B cell (primary cell): ENCODE results near the gene CENPA. TPM values are rescaled to one million over a fixed set of nuclear protein-coding genes. Genes with fewer than 3 reads are reported as not detected.

Experiments used
- ATAC-seq: fragments of 200-7000 bp; cut with Tn5 transposase; one replicate; pipeline ENCODE4 v1.10.0; 2021; ENCODE audit warnings: low read depth, mild to moderate bottlenecking, moderate number of reproducible peaks, moderate library complexity
- CTCF ChIA-PET: fragments of 350-600 bp; sonication (Branson Sonifier 250); formaldehyde crosslinking; loops from one replicate; lab custom pipeline; 2021; ENCODE audit warnings: antibody characterized with exemption, inconsistent platforms; lab: Charles Lee
- POLR2A ChIA-PET: fragments of 350-600 bp; sonication (Branson Sonifier 250); formaldehyde crosslinking; loops from one replicate; lab custom pipeline; 2021; ENCODE audit warnings: antibody characterized with exemption; lab: Charles Lee
- DNase-seq: peaks from one replicate; pipeline ENCODE4 v3.0.0; 2013
- H2AFZ ChIP-seq: 2 replicates; pipeline ENCODE4 v1.6.1; 2012; ENCODE audit warnings: mild to moderate bottlenecking, low read depth, low read length; ENCODE audit not compliant: insufficient read depth, poor library complexity, severe bottlenecking
- H3K27ac ChIP-seq, 2 donors: 1 replicate in 1 of 2; 2 replicates in 1 of 2; pipeline ENCODE4 v1.5.1; 2012 to 2013; ENCODE audit warnings: low read length in 2 of 2, mild to moderate bottlenecking in 2 of 2, moderate library complexity in 1 of 2
- H3K27me3 ChIP-seq, 4 experiments: fragments of 200-600 bp in 1 of 4; sonication (generic) in 1 of 4; replicated peaks in 1 of 4; 1 replicate in 2 of 4; 2 replicates in 2 of 4; pipeline versions ENCODE4 v1.6.1 to v1.7.0; 2013 to 2016; ENCODE audit warnings: low read length in 3 of 4, mild to moderate bottlenecking in 2 of 4, mixed read lengths in 1 of 4, moderate library complexity in 1 of 4; ENCODE audit not compliant: insufficient read depth in 4 of 4, control insufficient read depth in 3 of 4; ENCODE audit errors: control extremely low read depth in 1 of 4
- H3K36me3 ChIP-seq, 2 experiments: replicated peaks in 1 of 2; 1 replicate in 1 of 2; 2 replicates in 1 of 2; pipeline versions ENCODE4 v1.6.1 to v1.7.1; 2013; ENCODE audit warnings: low read length in 1 of 2; ENCODE audit not compliant: insufficient read depth in 2 of 2, control insufficient read depth in 1 of 2; ENCODE audit errors: control extremely low read depth in 1 of 2, extremely low read depth in 1 of 2
- H3K4me1 ChIP-seq, 2 donors: fragments of 200-600 bp in 1 of 2; sonication (generic) in 1 of 2; 1 replicate in 1 of 2; 2 replicates in 1 of 2; pipeline versions ENCODE4 v1.5.1 to v1.6.1; 2013 to 2017; ENCODE audit warnings: low read length in 2 of 2; ENCODE audit not compliant: control insufficient read depth in 2 of 2, insufficient read depth in 2 of 2
- H3K4me2 ChIP-seq: replicated peaks from 2 replicates; pipeline ENCODE3; 2012; ENCODE audit warnings: mild to moderate bottlenecking, low read depth, low read length; ENCODE audit not compliant: poor library complexity, severe bottlenecking
- H3K4me3 ChIP-seq, 5 experiments: fragments of 200-600 bp in 1 of 5; sonication (generic) in 1 of 5; 1 replicate in 3 of 5; 2 replicates in 2 of 5; pipeline versions ENCODE4 v1.5.1 to v1.7.0; 2011 to 2016; ENCODE audit warnings: low read length in 4 of 5, mild to moderate bottlenecking in 4 of 5, low read depth in 2 of 5, control low read depth in 1 of 5, moderate library complexity in 1 of 5; ENCODE audit not compliant: insufficient read depth in 1 of 5; ENCODE audit errors: control extremely low read depth in 1 of 5, extremely low read depth in 1 of 5
- H3K79me2 ChIP-seq: fragments of 200-600 bp; sonication (generic); one replicate; pipeline ENCODE4 v1.6.0; 2016; ENCODE audit warnings: low read length; ENCODE audit not compliant: control insufficient read depth, insufficient read depth
- H3K9ac ChIP-seq: fragments of 200-600 bp; sonication (generic); 2 replicates; pipeline ENCODE4 v1.6.1; 2017; ENCODE audit warnings: mild to moderate bottlenecking, low read length, moderate library complexity
- H3K9me3 ChIP-seq, 3 donors: one replicate each; pipeline versions ENCODE4 v1.6.1 to v1.7.1; 2013; ENCODE audit warnings: low read length in 2 of 3; ENCODE audit not compliant: control insufficient read depth in 2 of 3, insufficient read depth in 1 of 3; ENCODE audit errors: control extremely low read depth in 1 of 3
- H4K20me1 ChIP-seq: 2 replicates; pipeline ENCODE4 v1.6.0; 2012; ENCODE audit warnings: mild to moderate bottlenecking, low read length; ENCODE audit not compliant: insufficient read depth, control insufficient read depth, poor library complexity, severe bottlenecking
- H3K27ac Mint-ChIP-seq: one replicate; pipeline ENCODE4 v1.8.0; 2021; ENCODE audit warnings: mixed read lengths
- H3K27me3 Mint-ChIP-seq: one replicate; pipeline ENCODE4 v1.8.0; 2021; ENCODE audit warnings: mixed read lengths
- H3K4me1 Mint-ChIP-seq: one replicate; pipeline ENCODE4 v1.8.0; 2021; ENCODE audit warnings: mixed read lengths
- H3K4me3 Mint-ChIP-seq: one replicate; pipeline ENCODE4 v1.8.0; 2021; ENCODE audit warnings: mixed read lengths
- H3K9me3 Mint-ChIP-seq: one replicate; pipeline ENCODE4 v1.8.0; 2022; ENCODE audit warnings: mixed read lengths; ENCODE audit not compliant: insufficient read depth
- EZH2 ChIP-seq: IDR thresholded peaks from 2 replicates; pipeline ENCODE4 v1.6.1; 2012; ENCODE audit warnings: borderline replicate concordance, low read depth, mild to moderate bottlenecking, moderate library complexity, low read length; ENCODE audit not compliant: insufficient read depth, poor library complexity, severe bottlenecking
- WGBS: methylation state at CpG from one replicate; pipeline ENCODE4 v1.1.5; 2013; ENCODE audit warnings: missing lambda C conversion rate; ENCODE audit not compliant: insufficient coverage; 5-methylcytosine and 5-hydroxymethylcytosine counted together
- intact Hi-C: fragments of 100-400 bp; cut with micrococcal nuclease; formaldehyde crosslinking; loops from one replicate; pipeline ENCODE4 v1.10.0; 2022
- polyA plus RNA-seq: library from polyadenylated mRNA; depleted of rRNA; stranded (reverse); fragments of >200 nt; gene quantifications from 2 replicates; pipeline ENCODE4 v1.2.3, GENCODE V29; 2012
- total RNA-seq, 2 donors: library from RNA; stranded (reverse); fragments of 120-200 nt in 1 of 2; gene quantifications; 1 replicate in 1 of 2; 2 replicates in 1 of 2; pipeline versions ENCODE4 v1.2.3 to v1.2.4, GENCODE V29; 2013 to 2022
- TF ChIP-seq, protein P1 (sequence below): fragments of 200-600 bp; IDR thresholded peaks from one replicate; pipeline ENCODE4 v1.8.0; 2022; ENCODE audit warnings: antibody characterized with exemption, mild to moderate bottlenecking

CENPA gene
- total and polyA plus RNA-seq, 2 donors (not counting 1 experiment from before 2014, with no cell fraction given), result 0.10 TPM; not detected in 1

DNA sequence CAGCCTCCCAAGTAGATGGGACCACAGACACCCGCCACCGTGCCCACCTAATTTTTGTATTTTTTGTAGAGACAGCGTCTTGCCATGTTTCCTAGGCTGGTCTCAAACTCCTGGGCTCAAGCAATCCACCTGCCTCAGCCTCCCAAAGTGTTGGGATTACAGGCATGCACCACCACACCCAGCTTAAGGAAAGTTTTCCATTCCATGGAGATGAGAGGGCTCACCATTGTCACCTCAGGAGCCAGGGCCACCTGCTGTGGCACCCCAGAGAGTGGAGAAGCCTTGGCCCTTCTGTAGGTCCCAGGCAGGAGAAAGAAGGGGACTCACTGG is 17.1 kb upstream of the CENPA start:
- H2AFZ ChIP-seq, result no peak overlapping the region
- Mint-ChIP-seq H3K9me3 (no peaks in the 10 kb centered on the region), H3K27ac (no peak overlapping the region), H3K4me1 (peaks cover 30% of the 10 kb centered on the region), H3K27me3 (no peaks in the 10 kb centered on the region), H3K4me3 (no peak overlapping the region)
- DNase-seq (no peak), ATAC-seq (no peak)
- no peak overlapping the region for H3K27ac ChIP-seq
- peaks cover 10 to 19% of the 10 kb centered on the region in 2 donors for H3K4me1 ChIP-seq
- no peak overlapping the region for H3K4me3 ChIP-seq
- peaks cover 33% of the 10 kb centered on the region for H4K20me1 ChIP-seq
- no peak for TF ChIP-seq EZH2
- TF ChIP-seq, protein P1, sequence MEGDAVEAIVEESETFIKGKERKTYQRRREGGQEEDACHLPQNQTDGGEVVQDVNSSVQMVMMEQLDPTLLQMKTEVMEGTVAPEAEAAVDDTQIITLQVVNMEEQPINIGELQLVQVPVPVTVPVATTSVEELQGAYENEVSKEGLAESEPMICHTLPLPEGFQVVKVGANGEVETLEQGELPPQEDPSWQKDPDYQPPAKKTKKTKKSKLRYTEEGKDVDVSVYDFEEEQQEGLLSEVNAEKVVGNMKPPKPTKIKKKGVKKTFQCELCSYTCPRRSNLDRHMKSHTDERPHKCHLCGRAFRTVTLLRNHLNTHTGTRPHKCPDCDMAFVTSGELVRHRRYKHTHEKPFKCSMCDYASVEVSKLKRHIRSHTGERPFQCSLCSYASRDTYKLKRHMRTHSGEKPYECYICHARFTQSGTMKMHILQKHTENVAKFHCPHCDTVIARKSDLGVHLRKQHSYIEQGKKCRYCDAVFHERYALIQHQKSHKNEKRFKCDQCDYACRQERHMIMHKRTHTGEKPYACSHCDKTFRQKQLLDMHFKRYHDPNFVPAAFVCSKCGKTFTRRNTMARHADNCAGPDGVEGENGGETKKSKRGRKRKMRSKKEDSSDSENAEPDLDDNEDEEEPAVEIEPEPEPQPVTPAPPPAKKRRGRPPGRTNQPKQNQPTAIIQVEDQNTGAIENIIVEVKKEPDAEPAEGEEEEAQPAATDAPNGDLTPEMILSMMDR, result no peak
- ChIA-PET CTCF (no interaction called here), POLR2A (interaction anchor here (0.7 kb wide), 1 partner anchor 135 kb away, joined by 4 read pairs; no protein-coding TSS in a partner anchor)
- H3K36me3 ChIP-seq, result peaks cover 0 to under 1% of the 10 kb centered on the region in 2 experiments
- 92% methylated on average over 3 of the region's 3 CpGs for WGBS
- H3K27me3 ChIP-seq, result no peaks in the 10 kb centered on the region
- intact Hi-C loops, result no loop called here
- H3K9ac ChIP-seq, result no peak overlapping the region
- H3K4me2 ChIP-seq, result no peak overlapping the region
- peaks cover 46% of the 10 kb centered on the region for H3K79me2 ChIP-seq
- no peaks in the 10 kb centered on the region for H3K9me3 ChIP-seq

DNA sequence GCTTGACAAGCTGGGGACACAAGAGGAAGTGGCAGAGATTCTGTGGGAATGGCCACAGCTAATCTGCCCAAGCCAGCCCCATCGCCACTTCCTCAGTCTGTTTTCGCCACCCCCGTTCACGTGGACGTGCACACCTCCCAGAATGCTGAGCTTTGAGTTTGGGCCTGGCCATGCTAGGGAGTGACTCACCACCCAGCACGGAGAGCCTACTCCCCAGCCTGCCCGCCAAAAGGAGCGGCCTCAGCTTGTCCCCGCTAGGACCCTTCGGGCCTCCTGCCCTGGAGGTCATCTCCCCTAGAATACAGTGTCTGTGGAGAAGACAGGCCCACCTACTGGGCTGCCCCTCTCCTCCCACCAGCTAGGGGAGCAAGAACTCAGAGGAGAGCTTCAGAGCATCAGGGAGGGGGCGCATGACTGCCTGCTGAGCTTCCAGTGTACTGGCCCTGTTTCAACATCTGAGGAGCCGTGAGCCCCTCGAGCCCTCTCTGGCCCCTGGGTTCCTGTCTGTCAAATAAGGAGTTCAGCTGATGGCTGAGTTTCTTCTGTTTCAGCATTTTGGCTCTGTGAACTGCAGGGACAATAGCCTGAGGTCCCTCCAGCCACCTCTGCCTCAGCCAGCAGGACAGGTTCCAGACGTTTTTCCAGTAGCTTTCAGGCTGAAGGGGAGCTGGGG is 16.6 kb upstream of the CENPA start:
- Mint-ChIP-seq H3K27ac (no peak overlapping the region), H3K9me3 (no peaks in the 10 kb centered on the region), H3K4me1 (peaks cover 30% of the 10 kb centered on the region), H3K4me3 (no peak overlapping the region), H3K27me3 (no peaks in the 10 kb centered on the region)
- peaks cover 41% of the 10 kb centered on the region for H3K79me2 ChIP-seq
- H3K9ac ChIP-seq, result no peak overlapping the region
- no peak overlapping the region for H2AFZ ChIP-seq
- ChIA-PET POLR2A (no interaction called here), CTCF (no interaction called here)
- H3K9me3 ChIP-seq, result no peaks in the 10 kb centered on the region
- H4K20me1 ChIP-seq, result peaks cover 36% of the 10 kb centered on the region
- H3K4me2 ChIP-seq, result no peak overlapping the region
- no peaks in the 10 kb centered on the region for H3K27me3 ChIP-seq
- intact Hi-C loops, result no loop called here
- H3K27ac ChIP-seq, result no peak overlapping the region
- DNase-seq (no peak), ATAC-seq (no peak)
- peaks cover 0 to 5% of the 10 kb centered on the region in 2 experiments for H3K36me3 ChIP-seq
- WGBS, result 60% methylated on average over 14 of the region's 14 CpGs
- H3K4me3 ChIP-seq, result no peak overlapping the region
- H3K4me1 ChIP-seq, result peaks cover 10 to 17% of the 10 kb centered on the region in 2 donors
- TF ChIP-seq, protein P1, result no peak
- TF ChIP-seq EZH2, result no peak
